IMR-90 (cell line): ENCODE data around the gene ARSB.

ENCODE experiments used
- BHLHE40 ChIP-seq: fragments of 150-350 bp; IDR thresholded peaks from 2 replicates; pipeline ENCODE4 v1.6.1; 2016; ENCODE audit warnings: mild to moderate bottlenecking, low read depth, low read length
- CEBPB ChIP-seq: IDR thresholded peaks from 2 replicates; pipeline ENCODE4 v1.6.1; 2012; ENCODE audit warnings: low read depth, low read length, improper control_type of control experiment
- CHD1 ChIP-seq: IDR thresholded peaks from 2 replicates; pipeline ENCODE4 v1.6.1; 2012; ENCODE audit warnings: low read depth, low read length, improper control_type of control experiment
- CTCF ChIP-seq: conservative IDR thresholded peaks from 2 replicates; pipeline ENCODE4 v1.5.1; 2012; ENCODE audit warnings: mild to moderate bottlenecking, low read depth, low read length, improper control_type of control experiment
- FOS ChIP-seq: fragments of 150-350 bp; IDR thresholded peaks from 2 replicates; pipeline ENCODE4 v1.6.1; 2016; ENCODE audit warnings: low read depth, low read length
- MXI1 ChIP-seq: IDR thresholded peaks from 2 replicates; pipeline ENCODE4 v1.6.1; 2012; ENCODE audit warnings: low read depth, mild to moderate bottlenecking, low read length, moderate library complexity, borderline replicate concordance
- POLR2A ChIP-seq: IDR thresholded peaks from 2 replicates; pipeline ENCODE4 v1.6.1; 2012; ENCODE audit warnings: mild to moderate bottlenecking, low read depth, low read length
- RAD21 ChIP-seq: IDR thresholded peaks from 2 replicates; pipeline ENCODE4 v1.6.1; 2012; ENCODE audit warnings: low read length, improper control_type of control experiment
- RFX5 ChIP-seq: IDR thresholded peaks from 2 replicates; pipeline ENCODE4 v1.8.0; 2012; ENCODE audit warnings: low read depth, mild to moderate bottlenecking, low read length, moderate library complexity

DNA sequence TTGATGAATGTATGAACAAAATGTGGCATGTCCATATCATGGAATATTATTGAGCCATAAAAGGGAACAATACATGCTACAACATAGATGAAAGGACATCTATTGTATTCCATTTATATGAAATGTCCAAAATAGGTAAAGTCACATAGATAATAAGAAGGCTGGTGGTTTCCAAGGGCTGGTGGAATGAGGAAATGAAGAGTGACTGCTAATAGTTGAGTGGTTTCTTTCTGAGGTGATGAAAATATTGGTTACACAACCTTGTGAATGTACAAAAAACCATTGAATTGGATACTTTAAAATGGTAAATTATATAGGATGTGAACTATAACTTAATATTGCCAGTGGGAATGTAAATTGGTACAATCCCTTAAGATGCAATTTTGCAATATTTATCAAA, 5.2 kb downstream of the ARSB start:
- no peak for TF ChIP-seq CTCF
- TF ChIP-seq CHD1: no peak
- no peak for TF ChIP-seq POLR2A
- no peak for TF ChIP-seq FOS
- no peak for TF ChIP-seq RFX5
- no peak for TF ChIP-seq CEBPB
- TF ChIP-seq BHLHE40: no peak
- no peak for TF ChIP-seq MXI1
- TF ChIP-seq RAD21: no peak
